A673 (cell line): ENCODE results near the gene GABRR2. TPM values are rescaled to one million over a fixed set of nuclear protein-coding genes. Genes with fewer than 3 reads are reported as not detected.
A peak's percentile ranks its signal among the peaks of the same experiment; 100 is the strongest.

Source experiments
- BruUV-seq: library from RNA; stranded (reverse); fragments of 400-500 nt; replicated peaks from 2 replicates; lab custom pipeline; 2021; lab: Mats Ljungman, UMichigan
- CTCF ChIA-PET: fragments of 300-600 bp; sonication (Branson Sonifier 250); formaldehyde crosslinking; loops from one replicate; lab custom pipeline; 2022; ENCODE audit warnings: antibody characterized with exemption; lab: Charles Lee
- POLR2A ChIA-PET: fragments of 300-600 bp; sonication (Branson Sonifier 250); formaldehyde crosslinking; loops from one replicate; lab custom pipeline; 2022; ENCODE audit warnings: antibody characterized with exemption; ENCODE audit not compliant: low non-redundant PET; lab: Charles Lee
- DNase-seq: peaks from one replicate; pipeline ENCODE4 v3.0.0-alpha.2; 2015; ENCODE audit warnings: low spot score
- H3K27ac ChIP-seq: fragments of 200-600 bp; sonication (generic); 2 replicates; pipeline ENCODE4 v1.5.1; 2016; ENCODE audit warnings: mixed run types, low read depth, mild to moderate bottlenecking, mixed read lengths, antibody characterized with exemption, low read length; ENCODE audit not compliant: poor library complexity, severe bottlenecking
- H3K27me3 ChIP-seq: fragments of 200-600 bp; sonication (generic); replicated peaks from 2 replicates; pipeline ENCODE4 v1.6.1; 2017; ENCODE audit warnings: mixed run types, low read depth, mild to moderate bottlenecking, mixed read lengths, antibody characterized with exemption, low read length; ENCODE audit not compliant: insufficient read depth, poor library complexity
- H3K36me3 ChIP-seq: fragments of 200-600 bp; sonication (generic); 2 replicates; pipeline ENCODE4 v1.6.1; 2016; ENCODE audit warnings: mixed run types, mild to moderate bottlenecking, mixed read lengths, antibody characterized with exemption, low read length; ENCODE audit not compliant: insufficient read depth, poor library complexity, severe bottlenecking
- H3K4me1 ChIP-seq: fragments of 200-600 bp; sonication (generic); 2 replicates; pipeline ENCODE4 v1.6.1; 2017; ENCODE audit warnings: mixed run types, mild to moderate bottlenecking, mixed read lengths, antibody characterized with exemption, low read length; ENCODE audit not compliant: insufficient read depth, poor library complexity, severe bottlenecking
- H3K4me3 ChIP-seq: fragments of 200-600 bp; sonication (generic); 2 replicates; pipeline ENCODE4 v1.5.1; 2016; ENCODE audit warnings: low read depth, mixed run types, mild to moderate bottlenecking, mixed read lengths, low read length; ENCODE audit not compliant: poor library complexity, severe bottlenecking
- H3K9me3 ChIP-seq: fragments of 200-600 bp; sonication (generic); 2 replicates; pipeline ENCODE4 v1.6.1; 2016; ENCODE audit warnings: mixed run types, low read depth, mild to moderate bottlenecking, mixed read lengths, antibody characterized with exemption, low read length; ENCODE audit not compliant: poor library complexity, severe bottlenecking
- CTCF ChIP-seq: fragments of 300-800, 200-600 bp; sonication (generic); conservative IDR thresholded peaks from 2 replicates; pipeline ENCODE4 v1.5.1; 2017; ENCODE audit warnings: low read depth, mild to moderate bottlenecking, antibody characterized with exemption, low read length, moderate library complexity, mixed read lengths
- EZH2 ChIP-seq: fragments of 200-600 bp; sonication (generic); IDR thresholded peaks from 2 replicates; pipeline ENCODE4 v1.6.1; 2017; ENCODE audit warnings: borderline replicate concordance, low read depth, mild to moderate bottlenecking, mixed read lengths, antibody characterized with exemption, low read length; ENCODE audit not compliant: poor library complexity, severe bottlenecking
- intact Hi-C: fragments of 100-400 bp; cut with micrococcal nuclease; formaldehyde crosslinking; loops from one replicate; pipeline ENCODE4 v1.10.0; 2022; ENCODE audit not compliant: unreplicated experiment
- total RNA-seq: library from RNA; stranded (reverse); gene quantifications from 2 replicates; pipeline ENCODE4 v1.2.3, GENCODE V29; 2021

The GABRR2 gene
- total RNA-seq, 1 experiment from 2014 or later = 0.67 TPM

GRCh38 chr6:89311853-89312531, 3.1 kb downstream of the GABRR2 start:
- TF ChIP-seq EZH2 (no peak), CTCF (peak; percentile 55)
- intact Hi-C loops = no loop called here
- Histone ChIP-seq H3K36me3 (no peaks in the 10 kb centered on the region), H3K4me3 (no peak overlapping the region), H3K27ac (no peak overlapping the region), H3K4me1 (peaks cover 23% of the 10 kb centered on the region), H3K9me3 (no peaks in the 10 kb centered on the region), H3K27me3 (no peaks in the 10 kb centered on the region)
- CTCF ChIA-PET = interaction anchor here (1.2 kb wide), 1 partner anchor 60 kb away, joined by 5 read pairs; no protein-coding TSS in a partner anchor
- peak; percentile 25 for DNase-seq
- no TSS peak for BruUV-seq
- POLR2A ChIA-PET = interaction anchor here (0.7 kb wide), 1 partner anchor 166 kb away, joined by 3 read pairs; the partner anchor contains the start of gene PM20D2

DNA sequence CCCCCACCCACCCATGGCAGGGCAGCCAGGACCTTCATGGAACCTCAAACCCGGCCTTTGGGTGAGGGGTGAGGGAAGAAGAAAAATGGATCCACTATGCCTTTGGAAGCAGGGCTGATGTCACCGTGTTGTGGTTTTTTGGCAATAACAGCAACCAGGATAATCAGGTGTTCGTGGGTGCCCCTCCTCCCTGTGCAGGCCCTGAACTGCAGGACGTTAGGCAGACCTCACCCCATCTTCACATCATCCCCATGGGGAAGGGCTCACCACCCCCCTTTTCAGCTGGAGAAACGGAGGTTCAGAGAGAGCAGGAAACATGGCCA, 3.6 kb downstream of the GABRR2 start:
- intact Hi-C loops = no loop called here
- Histone ChIP-seq H3K36me3 (no peaks in the 10 kb centered on the region), H3K4me1 (peaks cover 22% of the 10 kb centered on the region), H3K4me3 (no peak overlapping the region), H3K9me3 (no peaks in the 10 kb centered on the region), H3K27ac (no peak overlapping the region), H3K27me3 (no peaks in the 10 kb centered on the region)
- POLR2A ChIA-PET = no interaction called here
- CTCF ChIA-PET = interaction anchor here (1.2 kb wide), 1 partner anchor 60 kb away, joined by 5 read pairs; no protein-coding TSS in a partner anchor
- no peak for DNase-seq
- no TSS peak for BruUV-seq
- TF ChIP-seq EZH2 (no peak), CTCF (no peak)

GRCh38 chr6:89310929-89311328, 4.2 kb downstream of the GABRR2 start:
- intact Hi-C loops = no loop called here
- Histone ChIP-seq H3K36me3 (no peaks in the 10 kb centered on the region), H3K27me3 (no peaks in the 10 kb centered on the region), H3K9me3 (no peaks in the 10 kb centered on the region), H3K4me1 (peaks cover 17% of the 10 kb centered on the region), H3K27ac (no peak overlapping the region), H3K4me3 (no peak overlapping the region)
- no peak for DNase-seq
- ChIA-PET POLR2A (no interaction called here), CTCF (no interaction called here)
- TF ChIP-seq EZH2 = no peak
- no peak for TF ChIP-seq CTCF
- no TSS peak for BruUV-seq
